HFFc6 (cell line): ENCODE measurements around the gene FAM171A1. TPM values are rescaled to one million over a fixed set of nuclear protein-coding genes. Genes with fewer than 3 reads are reported as not detected.

Source experiments
- DNase-seq: peaks from one replicate; pipeline ENCODE4 v3.0.0-alpha.2; 2018
- H3K27ac Mint-ChIP-seq: 2 replicates; pipeline ENCODE4 v1.8.0; 2020; ENCODE audit warnings: mild to moderate bottlenecking, mixed read lengths
- H3K27me3 Mint-ChIP-seq: 2 replicates; pipeline ENCODE4 v1.8.0; 2021; ENCODE audit warnings: mild to moderate bottlenecking, moderate library complexity, mixed read lengths; ENCODE audit not compliant: insufficient read depth
- H3K36me3 Mint-ChIP-seq: 2 replicates; pipeline ENCODE4 v1.8.0; 2021; ENCODE audit warnings: low read depth, mixed read lengths
- H3K4me1 Mint-ChIP-seq: 2 replicates; pipeline ENCODE4 v1.8.0; 2020; ENCODE audit warnings: low read depth, mixed read lengths
- H3K4me3 Mint-ChIP-seq: 2 replicates; pipeline ENCODE4 v1.8.0; 2020; ENCODE audit warnings: mild to moderate bottlenecking, moderate library complexity, mixed read lengths
- H3K9me3 Mint-ChIP-seq: 2 replicates; pipeline ENCODE4 v1.8.0; 2020; ENCODE audit warnings: mild to moderate bottlenecking, mixed read lengths
- CTCF ChIP-seq: fragments of 200-600 bp; sonication (generic); IDR thresholded peaks from 2 replicates; pipeline ENCODE4 v1.5.0; 2021; ENCODE audit warnings: antibody characterized with exemption, mild to moderate bottlenecking
- total RNA-seq, 6 experiments: library from RNA; stranded (reverse); fragmentation: NEBNext Ultra II Directional; extraction: Animal tissue kit (Norgen Biotek cat#: 25700); gene quantifications; 2 replicates in 1 of 6; 3 replicates in 5 of 6; pipeline ENCODE4 v1.2.3, GENCODE V29; 2021

The FAM171A1 gene
- total RNA-seq, 6 experiments from 2014 or later: 33.4 to 60.7 (median 48.6) TPM

- peak; percentile 88 for DNase-seq
- H3K27me3 Mint-ChIP-seq: no peaks in the 10 kb centered on the region
- peak overlapping the region; percentile 79 for H3K27ac Mint-ChIP-seq
- no peaks in the 10 kb centered on the region; the same call in 1 of the 2 replicates for H3K9me3 Mint-ChIP-seq
- H3K4me3 Mint-ChIP-seq: peak overlapping the region; percentile 56
- peaks cover 78% of the 10 kb centered on the region for H3K4me1 Mint-ChIP-seq
- H3K36me3 Mint-ChIP-seq: peaks cover 7% of the 10 kb centered on the region; the same call in 1 of the 2 replicates
- TF ChIP-seq CTCF: no peak
These were observed 170.5 kb downstream of the FAM171A1 start for GRCh38 chr10:15200626-15201025.

GRCh38 chr10:15197911-15198310 is 173.2 kb downstream of the FAM171A1 start:
- peak overlapping the region; percentile 77 for H3K27ac Mint-ChIP-seq
- H3K36me3 Mint-ChIP-seq: peaks cover 20% of the 10 kb centered on the region
- H3K27me3 Mint-ChIP-seq: no peaks in the 10 kb centered on the region; the same call in 1 of the 2 replicates
- no peaks in the 10 kb centered on the region; the same call in 1 of the 2 replicates for H3K9me3 Mint-ChIP-seq
- no peak for TF ChIP-seq CTCF
- peaks cover 70% of the 10 kb centered on the region for H3K4me1 Mint-ChIP-seq
- no peak for DNase-seq
- peak overlapping the region; percentile 58; the same call in 1 of the 2 replicates for H3K4me3 Mint-ChIP-seq

- H3K27me3 Mint-ChIP-seq: no peaks in the 10 kb centered on the region; the same call in 1 of the 2 replicates
- DNase-seq: peak; percentile 60
- H3K27ac Mint-ChIP-seq: peak overlapping the region; percentile 77
- H3K9me3 Mint-ChIP-seq: no peaks in the 10 kb centered on the region; the same call in 1 of the 2 replicates
- peaks cover 63% of the 10 kb centered on the region for H3K4me1 Mint-ChIP-seq
- peak overlapping the region; percentile 58 for H3K4me3 Mint-ChIP-seq
- H3K36me3 Mint-ChIP-seq: peaks cover 20% of the 10 kb centered on the region
- no peak for TF ChIP-seq CTCF
These were observed 173.8 kb downstream of the FAM171A1 start for GRCh38 chr10:15197276-15197675.

GRCh38 chr10:15196021-15196834 is 174.9 kb downstream of the FAM171A1 start:
- H3K4me3 Mint-ChIP-seq: peak overlapping the region; percentile 51
- peaks cover 53% of the 10 kb centered on the region for H3K4me1 Mint-ChIP-seq
- no peaks in the 10 kb centered on the region; the same call in 1 of the 2 replicates for H3K27me3 Mint-ChIP-seq
- H3K36me3 Mint-ChIP-seq: peaks cover 20% of the 10 kb centered on the region
- no peaks in the 10 kb centered on the region; the same call in 1 of the 2 replicates for H3K9me3 Mint-ChIP-seq
- peak; percentile 17 for DNase-seq
- TF ChIP-seq CTCF: no peak
- peak overlapping the region; percentile 77 for H3K27ac Mint-ChIP-seq

- H3K27me3 Mint-ChIP-seq: peaks cover 1% of the 10 kb centered on the region; the same call in 1 of the 2 replicates
- no peak overlapping the region for H3K4me3 Mint-ChIP-seq
- H3K9me3 Mint-ChIP-seq: no peaks in the 10 kb centered on the region; the same call in 1 of the 2 replicates
- peaks cover 9% of the 10 kb centered on the region for H3K4me1 Mint-ChIP-seq
- peaks cover 14% of the 10 kb centered on the region; the same call in 1 of the 2 replicates for H3K36me3 Mint-ChIP-seq
- H3K27ac Mint-ChIP-seq: no peak overlapping the region
- TF ChIP-seq CTCF: no peak
- no peak for DNase-seq
These were observed 181.8 kb downstream of the FAM171A1 start for GRCh38 chr10:15189133-15189885.
